Measurements from ENCODE around the gene LHFPL2. TPM values are rescaled to one million over a fixed set of nuclear protein-coding genes. Genes with fewer than 3 reads are reported as not detected.
A peak's percentile ranks its signal among the peaks of the same experiment; 100 is the strongest.

LHFPL2 gene
- total and polyA plus RNA-seq, 2 of the 4 experiments (the other 2 are of a cell fraction), result 6.5 to 11.3 TPM

DNA sequence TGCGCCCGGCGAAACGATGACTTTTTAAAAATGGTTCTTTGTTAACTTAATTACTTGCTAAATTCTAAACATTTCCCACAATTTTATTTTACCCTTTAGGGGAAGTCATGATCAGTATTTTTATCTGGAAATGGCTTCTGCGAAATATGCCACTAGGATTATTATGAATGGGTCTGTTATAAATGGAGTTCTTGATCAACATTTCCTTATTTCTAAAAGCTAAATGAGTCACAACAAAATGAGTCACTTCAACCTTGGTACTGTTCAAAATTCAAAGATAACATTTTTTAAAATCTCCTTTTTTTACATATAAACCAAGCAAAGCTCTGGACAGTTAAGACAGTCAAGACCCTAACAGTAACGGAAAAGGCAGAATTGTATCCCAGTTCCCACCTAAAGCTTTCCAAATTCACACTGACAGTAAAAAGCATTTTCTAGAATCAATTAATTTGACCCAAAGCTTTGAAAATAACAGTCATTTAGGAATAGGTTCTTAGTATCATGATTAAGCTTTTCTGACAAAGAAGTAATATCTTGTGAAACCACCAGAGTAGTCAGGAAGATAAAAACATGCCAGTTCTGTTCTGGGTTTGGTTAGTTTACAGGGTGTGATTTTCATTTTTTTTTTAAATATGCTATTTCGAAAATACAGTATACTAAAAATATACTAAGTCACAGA is 81.7 kb downstream of the LHFPL2 start:
- Histone ChIP-seq H3K9ac (ENCODE audit: low read depth, low read length) (no peak overlapping the region), H3K56ac (ENCODE audit: extremely low read depth, insufficient read depth, low read length) (no peak overlapping the region), H2AK5ac (ENCODE audit: low read depth, low read length) (no peak overlapping the region), H4K91ac (ENCODE audit: insufficient read depth, low read depth, low read length) (no peak overlapping the region), H3K27me3 (ENCODE audit: control insufficient read depth, insufficient read depth, low read length) (no peaks in the 10 kb centered on the region), H2BK120ac (ENCODE audit: low read depth, low read length) (no peak overlapping the region), H3K23ac (ENCODE audit: low read depth, low read length) (no peak overlapping the region), H3K27ac (ENCODE audit: insufficient read depth, low read length) (no peak overlapping the region), H3K4ac (ENCODE audit: low read depth, low read length) (no peak overlapping the region), H4K8ac (ENCODE audit: low read depth in 2 of 2, low read length in 2 of 2) (peak overlapping the region in 1 of 2 experiments; percentile 8; a peak in 1 of 4 replicates), H4K20me1 (ENCODE audit: insufficient read depth, low read length) (peaks cover 28% of the 10 kb centered on the region; the same call in 1 of the 2 replicates), H2BK20ac (ENCODE audit: low read depth, low read length) (peak overlapping the region; percentile 36; the same call in 1 of the 2 replicates), H3K4me3 (ENCODE audit: insufficient read depth, low read depth, low read length) (no peak overlapping the region), H3K36me3 (ENCODE audit: control insufficient read depth, insufficient read depth, low read length) (peaks cover 7% of the 10 kb centered on the region), H3K4me2 (ENCODE audit: low read depth, low read length) (no peak overlapping the region; the same call in 1 of the 2 replicates), H3K79me1 (ENCODE audit: low read depth in 1 of 2, low read length in 2 of 2) (peaks cover 29 to 52% of the 10 kb centered on the region in 2 experiments), H3K18ac (ENCODE audit: low read depth, low read length) (peak overlapping the region; percentile 80; the same call in 1 of the 2 replicates), H4K5ac (ENCODE audit: low read depth, low read length) (no peak overlapping the region), H3K4me1 (ENCODE audit: control insufficient read depth, insufficient read depth, low read length) (peaks cover 9% of the 10 kb centered on the region), H3K9me1 (ENCODE audit: insufficient read depth, low read length) (peaks cover 14% of the 10 kb centered on the region), H2BK5ac (ENCODE audit: low read depth, low read length, poor library complexity, severe bottlenecking) (no peak overlapping the region), H2AK9ac (replicated peaks; ENCODE audit: low read depth, low read length, poor library complexity) (no peak overlapping the region), H2AFZ (replicated peaks; ENCODE audit: low read length, poor library complexity) (no peak overlapping the region), H2BK15ac (ENCODE audit: low read depth, low read length) (no peak overlapping the region), H3K14ac (replicated peaks; ENCODE audit: low read depth, low read length) (no peak overlapping the region), H3K9me3 (ENCODE audit: control insufficient read depth, insufficient read depth, low read length) (no peaks in the 10 kb centered on the region)
- DNase-seq (peak; percentile 61), ATAC-seq (ENCODE audit: low read depth) (peak; percentile 49; the same call in 1 of the 2 replicates)
- no TSS peak for BruUV-seq (replicated peaks)
- no CpG with 5 or more reads among the region's 7 CpGs for WGBS, 2 experiments (ENCODE audit: extremely low coverage in 2 of 2, insufficient read length in 1 of 2)
- in situ Hi-C loops (cut with MboI; ENCODE audit: low sequenced_read_pairs) (no loop called here), dilution Hi-C loops (cut with HindIII; ENCODE audit: low sequenced_read_pairs, unreplicated experiment) (no loop called here), intact Hi-C loops (cut with micrococcal nuclease) (no loop called here)
- CTCF ChIA-PET, result interaction anchor here (0.6 to 0.7 kb wide), 4 partner anchors 19 to 172 kb away, joined by 3 to 4 read pairs (median 4); no protein-coding TSS in a partner anchor
- TF ChIP-seq FOS (IDR thresholded peaks at IDR 0.05; ENCODE audit: low read depth, low read length) (peak; percentile 56; the same call in 1 of the 2 replicates), CHD1 (IDR thresholded peaks at IDR 0.05; ENCODE audit: low read depth, low read length) (no peak)
- POLR2A ChIA-PET (ENCODE audit: unreplicated experiment), result no interaction called here

All from IMR-90 (cell line).